Endothelial cell of umbilical vein (primary cell): ENCODE measurements around the gene F2RL1. TPM values are rescaled to one million over a fixed set of nuclear protein-coding genes. Genes with fewer than 3 reads are reported as not detected.

Source experiments
- BruUV-seq: library from RNA; stranded (reverse); fragments of 400-500 nt; replicated peaks from 2 replicates; lab custom pipeline; 2021; lab: Mats Ljungman, UMichigan
- CTCF ChIA-PET: fragments of 300-600, 350-600 bp; sonication (Branson Sonifier 250); formaldehyde crosslinking; loops from one replicate; lab custom pipeline; 2021; ENCODE audit warnings: antibody characterized with exemption, inconsistent platforms; lab: Charles Lee
- POLR2A ChIA-PET: fragments of 300-600, 350-600 bp; sonication (Branson Sonifier 250); formaldehyde crosslinking; loops from one replicate; lab custom pipeline; 2021; ENCODE audit warnings: antibody characterized with exemption, inconsistent platforms; lab: Charles Lee
- DNase-seq: peaks from one replicate; pipeline ENCODE4 v3.0.0-alpha.2; 2011; ENCODE audit warnings: low read depth, low spot score
- FAIRE-seq: peaks from 2 replicates; lab custom pipeline; 2011; peaks lifted over from hg19 to GRCh38; lab: Jason Lieb, UNC
- H2AFZ ChIP-seq: 2 replicates; pipeline ENCODE4 v1.6.0; 2012; ENCODE audit warnings: low read depth, low read length, control low read depth, inconsistent platforms
- H3K27ac ChIP-seq: 2 replicates; pipeline ENCODE4 v1.5.1; 2011; ENCODE audit warnings: low read depth, mild to moderate bottlenecking, control low read depth, low read length, moderate library complexity; ENCODE audit not compliant: insufficient read depth
- H3K27me3 ChIP-seq, 2 experiments: 2 replicates each; pipeline versions ENCODE4 v1.6.0 to v1.6.1; 2011; ENCODE audit warnings: low read length in 2 of 2, mixed read lengths in 1 of 2; ENCODE audit not compliant: control insufficient read depth in 2 of 2, insufficient read depth in 2 of 2
- H3K36me3 ChIP-seq, 2 experiments: 2 replicates in 1 of 2; 3 replicates in 1 of 2; pipeline ENCODE4 v1.5.1; 2011; ENCODE audit warnings: low read length in 2 of 2, mild to moderate bottlenecking in 1 of 2, moderate library complexity in 1 of 2; ENCODE audit not compliant: control insufficient read depth in 2 of 2, insufficient read depth in 2 of 2; ENCODE audit errors: extremely low read depth in 1 of 2
- H3K4me1 ChIP-seq: 3 replicates; pipeline ENCODE4 v1.5.1; 2011; ENCODE audit warnings: mild to moderate bottlenecking, low read length; ENCODE audit not compliant: control insufficient read depth, insufficient read depth; ENCODE audit errors: extremely low read depth
- H3K4me2 ChIP-seq: 2 replicates; pipeline ENCODE4 v1.6.1; 2011; ENCODE audit warnings: low read length, control low read depth, mixed read lengths; ENCODE audit not compliant: insufficient read depth
- H3K4me3 ChIP-seq, 3 experiments: fragments of 200-600 bp in 1 of 3; sonication (generic), shearing (Covaris generic) in 1 of 3; replicated peaks in 1 of 3; 2 replicates each; pipeline ENCODE4 v1.5.1; 2011 to 2016; ENCODE audit warnings: control low read depth in 3 of 3, low read length in 3 of 3, mild to moderate bottlenecking in 2 of 3, inconsistent platforms in 1 of 3, low read depth in 1 of 3, moderate library complexity in 1 of 3; ENCODE audit not compliant: insufficient read depth in 1 of 3
- H3K79me2 ChIP-seq: 2 replicates; pipeline ENCODE4 v1.6.0; 2012; ENCODE audit warnings: low read length, inconsistent platforms; ENCODE audit not compliant: control insufficient read depth, insufficient read depth
- H3K9ac ChIP-seq: replicated peaks from 2 replicates; pipeline ENCODE3; 2011; ENCODE audit warnings: low read length, control low read depth; ENCODE audit not compliant: insufficient read depth; ENCODE audit errors: extremely low read depth
- H3K9me1 ChIP-seq: replicated peaks from 3 replicates; pipeline ENCODE4 v1.6.0; 2011; ENCODE audit warnings: mild to moderate bottlenecking, low read length; ENCODE audit not compliant: control insufficient read depth, insufficient read depth; ENCODE audit errors: extremely low read depth
- H3K9me3 ChIP-seq: replicated peaks from 2 replicates; pipeline ENCODE4 v1.5.1; 2012; ENCODE audit warnings: low read length, inconsistent platforms; ENCODE audit not compliant: control insufficient read depth, insufficient read depth
- H4K20me1 ChIP-seq: replicated peaks from 2 replicates; pipeline ENCODE3; 2011; ENCODE audit warnings: mild to moderate bottlenecking, low read length; ENCODE audit not compliant: control insufficient read depth, insufficient read depth; ENCODE audit errors: extremely low read depth
- CTCF ChIP-seq, 2 donors: IDR thresholded peaks; 1 replicate in 1 of 2; 2 replicates in 1 of 2; pipeline ENCODE4 v1.5.1; 2011; ENCODE audit warnings: low read length in 2 of 2, mild to moderate bottlenecking in 2 of 2, moderate library complexity in 2 of 2, control low read depth in 1 of 2, inconsistent platforms in 1 of 2, low read depth in 1 of 2; ENCODE audit not compliant: insufficient read depth in 1 of 2; ENCODE audit errors: extremely low read depth in 1 of 2
- EZH2 ChIP-seq: IDR thresholded peaks from 2 replicates; pipeline ENCODE4 v1.6.1; 2012; ENCODE audit warnings: borderline replicate concordance, low read depth, mild to moderate bottlenecking, moderate library complexity, low read length, inconsistent platforms; ENCODE audit not compliant: severe bottlenecking
- FOS ChIP-seq: IDR thresholded peaks from 2 replicates; pipeline ENCODE4 v1.6.1; 2011; ENCODE audit warnings: mild to moderate bottlenecking, low read length, moderate library complexity, borderline replicate concordance; ENCODE audit not compliant: insufficient read depth
- GATA2 ChIP-seq: IDR thresholded peaks from 2 replicates; pipeline ENCODE4 v1.7.0; 2011; ENCODE audit warnings: low read depth, mild to moderate bottlenecking, moderate library complexity, mixed read lengths, low read length; ENCODE audit not compliant: insufficient read length, insufficient read depth
- JUN ChIP-seq: IDR thresholded peaks from 2 replicates; pipeline ENCODE4 v1.6.1; 2011; ENCODE audit warnings: borderline replicate concordance, low read depth; ENCODE audit not compliant: insufficient read length, insufficient read depth
- MAX ChIP-seq: IDR thresholded peaks from 2 replicates; pipeline ENCODE4 v1.6.1; 2011; ENCODE audit not compliant: insufficient read depth, insufficient read length
- MYC ChIP-seq: IDR thresholded peaks from one replicate; pipeline ENCODE4 v1.6.1; 2011; ENCODE audit warnings: mild to moderate bottlenecking, low read depth, low read length
- POLR2A ChIP-seq: IDR thresholded peaks from 2 replicates; pipeline ENCODE4 v1.6.1; 2012; ENCODE audit warnings: low read depth, mild to moderate bottlenecking, control low read depth, low read length
- POLR2AphosphoS5 ChIP-seq: IDR thresholded peaks from 2 replicates; pipeline ENCODE4 v1.6.1; 2012; ENCODE audit warnings: low read depth, mild to moderate bottlenecking, control low read depth, low read length, moderate library complexity; ENCODE audit not compliant: insufficient read depth
- dilution Hi-C: fragments of 300-500 bp; cut with MboI; formaldehyde crosslinking; loops from one replicate; pipeline ENCODE4 v1.15.0; 2019; ENCODE audit warnings: low sequenced_read_pairs; ENCODE audit not compliant: extremely low pct_ligation_motif_present
- intact Hi-C: fragments of 100-400 bp; cut with micrococcal nuclease; formaldehyde crosslinking; loops from one replicate; pipeline ENCODE4 v1.10.0; 2022
- polyA plus RNA-seq, 4 experiments: library from polyadenylated mRNA; depleted of rRNA in 3 of 4; stranded (reverse) in 3 of 4; unstranded in 1 of 4; fragments of >200 nt; gene quantifications; 2 replicates each; pipeline versions ENCODE4 v1.2.1 to v1.2.3, GENCODE V29; 2011 to 2012; ENCODE audit warnings: missing spikeins in 1 of 4
- small RNA-seq: library from RNA; depleted of rRNA; stranded (forward); fragments of <200 nt; gene quantifications from one replicate; pipeline ENCODE3, GENCODE V24; 2012; ENCODE audit warnings: low replicate concordance, low read depth; ENCODE audit not compliant: insufficient read depth, insufficient read length
- total RNA-seq: library from RNA; stranded (reverse); gene quantifications from 2 replicates; pipeline ENCODE4 v1.2.3, GENCODE V29; 2021

F2RL1 gene
- total and polyA plus RNA-seq, 2 donors (not counting 3 experiments of a cell fraction or from before 2014, with no cell fraction given) = 21.8 to 21.9 TPM

DNA sequence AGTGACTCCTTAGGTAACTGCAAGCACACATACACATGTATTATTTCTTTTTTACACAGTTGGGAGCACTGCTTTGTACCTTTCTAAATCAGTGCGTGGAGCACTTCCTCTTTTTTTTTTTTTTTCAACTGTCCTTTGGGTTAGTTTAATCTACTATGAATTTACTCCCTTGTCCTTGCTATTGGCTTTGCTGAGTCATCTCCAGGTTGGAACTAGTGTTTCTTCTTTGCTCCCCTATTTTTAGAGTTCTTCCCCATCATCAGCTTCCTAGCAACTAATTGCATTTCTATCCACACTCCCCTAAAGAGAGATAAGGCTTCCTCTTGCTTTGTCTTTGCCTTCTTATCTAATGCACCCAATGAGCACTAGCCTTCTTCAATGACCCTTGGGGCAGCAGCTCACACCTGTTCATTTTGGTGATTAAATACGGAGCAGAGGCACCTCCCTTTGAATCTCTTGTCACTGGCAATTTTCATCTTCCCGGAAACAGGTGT is 55.3 kb downstream of the F2RL1 start:
- Histone ChIP-seq H3K4me1 (no peaks in the 10 kb centered on the region), H3K27me3 (peaks cover 2% of the 10 kb centered on the region in 2 experiments), H3K79me2 (no peaks in the 10 kb centered on the region), H3K4me2 (no peak overlapping the region), H3K9ac (no peak overlapping the region), H3K27ac (no peak overlapping the region), H2AFZ (no peak overlapping the region), H4K20me1 (no peaks in the 10 kb centered on the region), H3K36me3 (no peaks in the 10 kb centered on the region), H3K4me3 (no peak overlapping the region), H3K9me1 (no peaks in the 10 kb centered on the region), H3K9me3 (no peaks in the 10 kb centered on the region)
- FAIRE-seq = no peak
- ChIA-PET CTCF (no interaction called here), POLR2A (no interaction called here)
- TF ChIP-seq GATA2 = no peak
- TF ChIP-seq POLR2A = no peak
- TF ChIP-seq MAX = no peak
- no peak for TF ChIP-seq FOS
- no peak for TF ChIP-seq MYC
- no peak for TF ChIP-seq POLR2AphosphoS5
- no peak for TF ChIP-seq CTCF (IDR thresholded peaks at IDR 0.05; ENCODE audit: extremely low read depth in 1 of 2, insufficient read depth in 1 of 2, low read depth in 1 of 2, low read length in 2 of 2)
- no peak for TF ChIP-seq JUN
- TF ChIP-seq EZH2 = no peak
- intact Hi-C loops = no loop called here
- dilution Hi-C loops = no loop called here
- BruUV-seq = no TSS peak
- DNase-seq = no peak

Small RNAs within 50 kb of the gene (small RNA-seq; reads per million reads assigned to genes)
- not detected for gene RN7SL208P

Other genes with a start within 250 kb of the F2RL1 start
- gene F2RL2, start 195.6 kb upstream of the F2RL1 start, total RNA-seq = 10.2 and 19.8 TPM in 2 replicates
- 33.0 and 33.3 TPM in 2 replicates for gene F2RL2, start 195.6 kb upstream of the F2RL1 start, polyA plus RNA-seq
- gene F2R, start 102.9 kb upstream of the F2RL1 start, total RNA-seq = 342 and 393 TPM in 2 replicates
- 599 and 624 TPM in 2 replicates for gene F2R, start 102.9 kb upstream of the F2RL1 start, polyA plus RNA-seq
- not detected in 2 replicates for gene S100Z, start 31.0 kb downstream of the F2RL1 start, total RNA-seq
- gene S100Z, start 31.0 kb downstream of the F2RL1 start, polyA plus RNA-seq = not detected in 2 replicates
- 0.51 TPM in 1 of 2 replicates, not detected in the other for gene CRHBP, start 134.0 kb downstream of the F2RL1 start, total RNA-seq
- gene CRHBP, start 134.0 kb downstream of the F2RL1 start, polyA plus RNA-seq = 0.08 and 0.27 TPM in 2 replicates
- gene AGGF1, start 211.4 kb downstream of the F2RL1 start, total RNA-seq = 16.1 and 19.9 TPM in 2 replicates
- 6.7 and 7.8 TPM in 2 replicates for gene AGGF1, start 211.4 kb downstream of the F2RL1 start, polyA plus RNA-seq